ENCODE data around the gene GPR137. TPM values are rescaled to one million over a fixed set of nuclear protein-coding genes. Genes with fewer than 3 reads are reported as not detected.

Gene GPR137
- total RNA-seq, 6 experiments from 2014 or later: 13.0 to 21.9 (median 17.8) TPM

GRCh38 chr11:64248578-64248977 lies 37.1 kb upstream of the GPR137 start:
- no peak overlapping the region for H3K4me3 ChIP-seq
- peaks cover 0 to 27% (median 12%) of the 10 kb centered on the region in 4 donors for H3K4me1 ChIP-seq
- no peaks in the 10 kb centered on the region for H3K27me3 ChIP-seq
- H3K36me3 ChIP-seq: peaks cover 0 to 4% (median 2%) of the 10 kb centered on the region in 4 donors
- ATAC-seq (no peak), DNase-seq (no peak)
- intact Hi-C loops (cut with DNase I): no loop called here
- no peak overlapping the region for H3K27ac ChIP-seq
- no peak for TF ChIP-seq CTCF (IDR thresholded peaks at IDR 0.05)
- TF ChIP-seq POLR2A (IDR thresholded peaks at IDR 0.05): no peak
- no peaks in the 10 kb centered on the region for H3K9me3 ChIP-seq
- 73% methylated on average over 3 of the region's 7 CpGs for WGBS (ENCODE audit: insufficient coverage, low coverage, low lambda C conversion rate, missing lambda C conversion rate)

- no peaks in the 10 kb centered on the region for H3K36me3 ChIP-seq
- intact Hi-C loops (cut with DNase I): no loop called here
- no peaks in the 10 kb centered on the region for H3K27me3 ChIP-seq
- no peak overlapping the region for H3K4me3 ChIP-seq
- ATAC-seq: no peak
- H3K4me1 ChIP-seq: peaks cover 0 to 27% (median 12%) of the 10 kb centered on the region in 4 donors
- no peak overlapping the region for H3K27ac ChIP-seq
- 60% methylated on average over 1 of the region's 4 CpGs for WGBS (ENCODE audit: insufficient coverage, low coverage, low lambda C conversion rate, missing lambda C conversion rate)
- TF ChIP-seq CTCF (IDR thresholded peaks at IDR 0.05): no peak
- TF ChIP-seq POLR2A (IDR thresholded peaks at IDR 0.05): no peak
- no peak for DNase-seq
- no peaks in the 10 kb centered on the region for H3K9me3 ChIP-seq
Measured at GRCh38 chr11:64249038-64249437, 36.6 kb upstream of the GPR137 start.

GRCh38 chr11:64249563-64250414 lies 35.9 kb upstream of the GPR137 start:
- H3K4me1 ChIP-seq: peaks cover 0 to 27% (median 12%) of the 10 kb centered on the region in 4 donors
- intact Hi-C loops (cut with DNase I): no loop called here
- no peak overlapping the region for H3K4me3 ChIP-seq
- ATAC-seq (peak in 3 of 4 donors; percentile 7 to 25 (median 22)), DNase-seq (no peak)
- H3K27me3 ChIP-seq: no peaks in the 10 kb centered on the region
- H3K36me3 ChIP-seq: no peaks in the 10 kb centered on the region
- H3K9me3 ChIP-seq: no peaks in the 10 kb centered on the region
- no peak overlapping the region for H3K27ac ChIP-seq
- no peak for TF ChIP-seq CTCF (IDR thresholded peaks at IDR 0.05)
- TF ChIP-seq POLR2A (IDR thresholded peaks at IDR 0.05): no peak
- WGBS (ENCODE audit: insufficient coverage, low coverage, low lambda C conversion rate, missing lambda C conversion rate): 83% methylated on average over 1 of the region's 8 CpGs

- ATAC-seq (no peak), DNase-seq (peak in 1 of 3 donors; percentile 28)
- WGBS (ENCODE audit: insufficient coverage, low coverage, low lambda C conversion rate, missing lambda C conversion rate): no CpG with 5 or more reads among the region's 13 CpGs
- no peaks in the 10 kb centered on the region for H3K36me3 ChIP-seq
- peaks cover 0 to 26% (median 12%) of the 10 kb centered on the region in 4 donors for H3K4me1 ChIP-seq
- TF ChIP-seq POLR2A (IDR thresholded peaks at IDR 0.05) (no peak), CTCF (IDR thresholded peaks at IDR 0.05) (no peak)
- H3K27ac ChIP-seq: no peak overlapping the region
- peak overlapping the region; percentile 29 to 87 (median 72) for H3K4me3 ChIP-seq
- intact Hi-C loops (cut with DNase I): no loop called here
- H3K27me3 ChIP-seq: no peaks in the 10 kb centered on the region
- no peaks in the 10 kb centered on the region for H3K9me3 ChIP-seq
Measured at GRCh38 chr11:64250415-64251015, 35.1 kb upstream of the GPR137 start.

All from right lobe of liver (tissue), 6 donors.